Fibroblast of lung (primary cell): Measurements from ENCODE around the gene IL1RAP. TPM values are rescaled to one million over a fixed set of nuclear protein-coding genes. Genes with fewer than 3 reads are reported as not detected.

Source experiments
- DNase-seq, 2 donors: peaks; one replicate each; pipeline versions ENCODE4 v3.0.0 to v3.0.0-alpha.2; 2010; ENCODE audit warnings: low read depth in 2 of 2
- H2AFZ ChIP-seq: 2 replicates; pipeline ENCODE4 v1.5.1; 2012; ENCODE audit warnings: low read length, control low read depth, inconsistent platforms
- H3K27ac ChIP-seq: 2 replicates; pipeline ENCODE4 v1.5.1; 2011; ENCODE audit warnings: low read length, control low read depth; ENCODE audit not compliant: insufficient read depth
- H3K27me3 ChIP-seq: 2 replicates; pipeline ENCODE4 v1.5.1; 2011; ENCODE audit warnings: mild to moderate bottlenecking, low read length; ENCODE audit not compliant: control insufficient read depth, insufficient read depth
- H3K36me3 ChIP-seq: 2 replicates; pipeline ENCODE4 v1.5.1; 2011; ENCODE audit warnings: low read length; ENCODE audit not compliant: control insufficient read depth, insufficient read depth
- H3K4me1 ChIP-seq: 2 replicates; pipeline ENCODE4 v1.5.1; 2011; ENCODE audit warnings: low read length; ENCODE audit not compliant: control insufficient read depth, insufficient read depth; ENCODE audit errors: extremely low read depth
- H3K4me2 ChIP-seq: 2 replicates; pipeline ENCODE4 v1.5.1; 2011; ENCODE audit warnings: low read length, control low read depth; ENCODE audit not compliant: insufficient read depth; ENCODE audit errors: extremely low read depth
- H3K4me3 ChIP-seq, 4 experiments: fragments of 200-600 bp in 1 of 4; sonication (generic) in 1 of 4; replicated peaks in 1 of 4; 2 replicates each; pipeline ENCODE4 v1.5.1; 2011 to 2016; ENCODE audit warnings: low read length in 4 of 4, low read depth in 3 of 4, mild to moderate bottlenecking in 3 of 4, control low read depth in 2 of 4, inconsistent platforms in 1 of 4, mixed read lengths in 1 of 4; ENCODE audit not compliant: insufficient read depth in 1 of 4; ENCODE audit errors: control extremely low read depth in 1 of 4
- H3K79me2 ChIP-seq: 2 replicates; pipeline ENCODE4 v1.5.1; 2012; ENCODE audit warnings: mild to moderate bottlenecking, low read length, inconsistent platforms; ENCODE audit not compliant: control insufficient read depth, insufficient read depth
- H3K9ac ChIP-seq: 2 replicates; pipeline ENCODE4 v1.5.1; 2011; ENCODE audit warnings: mild to moderate bottlenecking, low read length, control low read depth; ENCODE audit not compliant: insufficient read depth
- H3K9me3 ChIP-seq: 2 replicates; pipeline ENCODE4 v1.5.1; 2012; ENCODE audit warnings: low read depth, low read length; ENCODE audit not compliant: control insufficient read depth, insufficient read depth
- H4K20me1 ChIP-seq: 2 replicates; pipeline ENCODE4 v1.5.1; 2011; ENCODE audit warnings: low read length; ENCODE audit not compliant: control insufficient read depth, insufficient read depth; ENCODE audit errors: extremely low read depth
- CTCF ChIP-seq, 2 donors: IDR thresholded peaks in 1 of 2; conservative IDR thresholded peaks in 1 of 2; 1 replicate in 1 of 2; 2 replicates in 1 of 2; pipeline ENCODE4 v1.5.1; 2011 to 2012; ENCODE audit warnings: low read length in 2 of 2, control low read depth in 1 of 2, inconsistent platforms in 1 of 2, low read depth in 1 of 2, mild to moderate bottlenecking in 1 of 2
- EZH2 ChIP-seq: IDR thresholded peaks from 2 replicates; pipeline ENCODE4 v1.5.1; 2012; ENCODE audit warnings: low read length, control low read depth, mild to moderate bottlenecking; ENCODE audit errors: missing control alignments
- polyA plus RNA-seq, 2 donors: library from polyadenylated mRNA; depleted of rRNA in 1 of 2; stranded (reverse) in 1 of 2; unstranded in 1 of 2; fragments of >200 nt; gene quantifications; 2 replicates each; pipeline ENCODE4 v1.2.1, GENCODE V29; 2011 to 2012; ENCODE audit warnings: missing spikeins in 1 of 2
- total RNA-seq: library from RNA; depleted of rRNA; stranded (reverse); fragments of >200 nt; gene quantifications from 2 replicates; pipeline ENCODE4 v1.2.1, GENCODE V29; 2014

Gene IL1RAP
- total and polyA plus RNA-seq, 2 donors (not counting 1 experiment from before 2014, with no cell fraction given) = 10.2 to 12.6 TPM

GRCh38 chr3:190546881-190547510 lies 33.1 kb downstream of the IL1RAP start:
- H3K9ac ChIP-seq = no peak overlapping the region
- no peaks in the 10 kb centered on the region for H3K79me2 ChIP-seq
- no peak overlapping the region for H3K4me2 ChIP-seq
- H3K4me1 ChIP-seq = no peaks in the 10 kb centered on the region
- no peak for TF ChIP-seq EZH2
- no peak for TF ChIP-seq CTCF (conservative IDR thresholded peaks at IDR 0.05 in 1 of 2, IDR thresholded peaks at IDR 0.05 in 1 of 2; ENCODE audit: low read depth in 1 of 2, low read length in 2 of 2)
- no peaks in the 10 kb centered on the region for H3K9me3 ChIP-seq
- H2AFZ ChIP-seq = no peak overlapping the region
- no peaks in the 10 kb centered on the region for H3K27me3 ChIP-seq
- no peak overlapping the region for H3K4me3 ChIP-seq
- no peaks in the 10 kb centered on the region for H4K20me1 ChIP-seq
- no peaks in the 10 kb centered on the region for H3K36me3 ChIP-seq
- DNase-seq = no peak
- H3K27ac ChIP-seq = no peak overlapping the region

- Histone ChIP-seq H3K4me1 (no peaks in the 10 kb centered on the region), H3K9ac (no peak overlapping the region), H3K36me3 (no peaks in the 10 kb centered on the region), H4K20me1 (no peaks in the 10 kb centered on the region), H3K79me2 (no peaks in the 10 kb centered on the region), H3K4me3 (no peak overlapping the region), H3K27me3 (no peaks in the 10 kb centered on the region), H2AFZ (no peak overlapping the region), H3K4me2 (no peak overlapping the region), H3K27ac (no peak overlapping the region), H3K9me3 (no peaks in the 10 kb centered on the region)
- no peak for DNase-seq
- no peak for TF ChIP-seq EZH2
- no peak for TF ChIP-seq CTCF (conservative IDR thresholded peaks at IDR 0.05 in 1 of 2, IDR thresholded peaks at IDR 0.05 in 1 of 2; ENCODE audit: low read depth in 1 of 2, low read length in 2 of 2)
Observed at GRCh38 chr3:190548031-190548656, 34.3 kb downstream of the IL1RAP start.

GRCh38 chr3:190552021-190552420 lies 38.1 kb downstream of the IL1RAP start:
- H3K9me3 ChIP-seq = no peaks in the 10 kb centered on the region
- H3K36me3 ChIP-seq = no peaks in the 10 kb centered on the region
- no peak overlapping the region for H3K27ac ChIP-seq
- H4K20me1 ChIP-seq = no peaks in the 10 kb centered on the region
- H2AFZ ChIP-seq = no peak overlapping the region
- no peak for TF ChIP-seq EZH2
- TF ChIP-seq CTCF (conservative IDR thresholded peaks at IDR 0.05 in 1 of 2, IDR thresholded peaks at IDR 0.05 in 1 of 2; ENCODE audit: low read depth in 1 of 2, low read length in 2 of 2) = no peak
- H3K4me2 ChIP-seq = no peak overlapping the region
- no peak overlapping the region for H3K4me3 ChIP-seq
- no peaks in the 10 kb centered on the region for H3K27me3 ChIP-seq
- H3K9ac ChIP-seq = no peak overlapping the region
- DNase-seq = no peak
- H3K79me2 ChIP-seq = no peaks in the 10 kb centered on the region
- no peaks in the 10 kb centered on the region for H3K4me1 ChIP-seq
